ENCODE data around the gene GPR156.

DNA sequence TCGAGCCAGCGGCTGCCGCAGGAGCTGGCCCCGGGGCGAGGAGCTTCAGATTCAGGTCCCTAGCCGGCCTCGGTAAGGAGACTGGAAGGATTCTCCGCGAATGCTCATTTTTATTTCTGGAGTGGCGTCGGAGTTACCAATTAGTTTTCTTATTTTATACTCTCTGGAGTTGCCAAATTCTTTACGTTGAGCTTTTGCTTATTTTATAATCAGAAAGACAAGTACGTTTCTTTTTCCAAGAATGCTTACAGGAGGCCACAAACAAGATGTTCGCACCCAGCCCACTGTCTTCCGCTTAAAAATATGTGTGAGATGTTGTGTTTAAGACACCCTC, 453 bp upstream of the GPR156 start:
- TF ChIP-seq SIX5 (IDR thresholded peaks at IDR 0.05; ENCODE audit: low read depth, low read length, severe bottlenecking) (no peak), SPI1 (IDR thresholded peaks at IDR 0.05; ENCODE audit: borderline replicate concordance, insufficient read depth, low read depth, low read length) (no peak), TARDBP (IDR thresholded peaks at IDR 0.05; ENCODE audit: borderline replicate concordance) (no peak), TAF1 (IDR thresholded peaks at IDR 0.05; ENCODE audit: borderline replicate concordance, low read depth, low read length) (no peak), KAT2A (conservative IDR thresholded peaks at IDR 0.05; ENCODE audit: control insufficient read depth, low read depth, low read length) (no peak)
- TF ChIP-seq, protein P1, sequence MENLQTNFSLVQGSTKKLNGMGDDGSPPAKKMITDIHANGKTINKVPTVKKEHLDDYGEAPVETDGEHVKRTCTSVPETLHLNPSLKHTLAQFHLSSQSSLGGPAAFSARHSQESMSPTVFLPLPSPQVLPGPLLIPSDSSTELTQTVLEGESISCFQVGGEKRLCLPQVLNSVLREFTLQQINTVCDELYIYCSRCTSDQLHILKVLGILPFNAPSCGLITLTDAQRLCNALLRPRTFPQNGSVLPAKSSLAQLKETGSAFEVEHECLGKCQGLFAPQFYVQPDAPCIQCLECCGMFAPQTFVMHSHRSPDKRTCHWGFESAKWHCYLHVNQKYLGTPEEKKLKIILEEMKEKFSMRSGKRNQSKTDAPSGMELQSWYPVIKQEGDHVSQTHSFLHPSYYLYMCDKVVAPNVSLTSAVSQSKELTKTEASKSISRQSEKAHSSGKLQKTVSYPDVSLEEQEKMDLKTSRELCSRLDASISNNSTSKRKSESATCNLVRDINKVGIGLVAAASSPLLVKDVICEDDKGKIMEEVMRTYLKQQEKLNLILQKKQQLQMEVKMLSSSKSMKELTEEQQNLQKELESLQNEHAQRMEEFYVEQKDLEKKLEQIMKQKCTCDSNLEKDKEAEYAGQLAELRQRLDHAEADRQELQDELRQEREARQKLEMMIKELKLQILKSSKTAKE (IDR thresholded peaks at IDR 0.05; ENCODE audit: low read depth, poor library complexity, severe bottlenecking) = no peak

All from GM12878 (cell line).